IMR-90 (cell line): ENCODE data around the gene SH3TC1. TPM values are rescaled to one million over a fixed set of nuclear protein-coding genes. Genes with fewer than 3 reads are reported as not detected.

ENCODE experiments used
- ATAC-seq: fragments of 200-7000 bp; cut with Tn5 transposase; 2 replicates; pipeline ENCODE4 v1.9.1; 2020; ENCODE audit warnings: low read depth, mild to moderate bottlenecking, moderate library complexity
- BruUV-seq: library from RNA; stranded (reverse); fragments of 400-500 nt; replicated peaks from 2 replicates; lab custom pipeline; 2021; lab: Mats Ljungman, UMichigan
- CTCF ChIA-PET: fragments of 300-600 bp; formaldehyde crosslinking; extraction: SDS; loops from one replicate; lab custom pipeline; 2021; ENCODE audit warnings: antibody characterized with exemption; lab: Yijun Ruan, JAX
- POLR2A ChIA-PET: fragments of 300-600 bp; sonication (Branson Sonifier 250); formaldehyde crosslinking; loops from one replicate; lab custom pipeline; 2022; ENCODE audit warnings: antibody characterized with exemption; ENCODE audit not compliant: unreplicated experiment; lab: Charles Lee
- DNase-seq: peaks from one replicate; pipeline ENCODE4 v3.0.0; 2013
- H2AFZ ChIP-seq: replicated peaks from 2 replicates; pipeline ENCODE3; 2013; ENCODE audit warnings: low read length, mild to moderate bottlenecking; ENCODE audit not compliant: poor library complexity
- H2AK5ac ChIP-seq: 2 replicates; pipeline ENCODE4 v1.6.1; 2013; ENCODE audit warnings: low read depth, low read length, inconsistent platforms
- H2AK9ac ChIP-seq: replicated peaks from 2 replicates; pipeline ENCODE3; 2013; ENCODE audit warnings: mild to moderate bottlenecking, low read depth, low read length, moderate library complexity; ENCODE audit not compliant: poor library complexity
- H2BK120ac ChIP-seq: 2 replicates; pipeline ENCODE4 v1.6.1; 2013; ENCODE audit warnings: low read depth, low read length, inconsistent platforms
- H2BK15ac ChIP-seq: 3 replicates; pipeline ENCODE4 v1.6.1; 2013; ENCODE audit warnings: low read depth, low read length, inconsistent platforms
- H2BK20ac ChIP-seq: 2 replicates; pipeline ENCODE4 v1.6.1; 2013; ENCODE audit warnings: low read depth, mild to moderate bottlenecking, inconsistent platforms, low read length, moderate library complexity
- H2BK5ac ChIP-seq: 2 replicates; pipeline ENCODE4 v1.6.1; 2013; ENCODE audit warnings: mild to moderate bottlenecking, low read depth, low read length, inconsistent platforms; ENCODE audit not compliant: poor library complexity, severe bottlenecking
- H3K14ac ChIP-seq: replicated peaks from 2 replicates; pipeline ENCODE4 v1.6.1; 2013; ENCODE audit warnings: low read depth, low read length, inconsistent platforms
- H3K18ac ChIP-seq: 2 replicates; pipeline ENCODE4 v1.6.1; 2013; ENCODE audit warnings: low read depth, low read length, control low read depth
- H3K23ac ChIP-seq: 2 replicates; pipeline ENCODE4 v1.6.1; 2013; ENCODE audit warnings: low read depth, low read length, inconsistent platforms
- H3K27ac ChIP-seq: 2 replicates; pipeline ENCODE4 v1.5.1; 2013; ENCODE audit warnings: mild to moderate bottlenecking, control low read depth, low read length; ENCODE audit not compliant: insufficient read depth
- H3K27me3 ChIP-seq: 2 replicates; pipeline ENCODE4 v1.6.1; 2013; ENCODE audit warnings: low read length; ENCODE audit not compliant: control insufficient read depth, insufficient read depth
- H3K36me3 ChIP-seq: 2 replicates; pipeline ENCODE4 v1.6.1; 2013; ENCODE audit warnings: low read length, mixed read lengths; ENCODE audit not compliant: control insufficient read depth, insufficient read depth
- H3K4ac ChIP-seq: 2 replicates; pipeline ENCODE4 v1.6.1; 2013; ENCODE audit warnings: low read depth, low read length, inconsistent platforms
- H3K4me1 ChIP-seq: 2 replicates; pipeline ENCODE4 v1.6.1; 2013; ENCODE audit warnings: low read length, mixed read lengths; ENCODE audit not compliant: control insufficient read depth, insufficient read depth
- H3K4me2 ChIP-seq: 2 replicates; pipeline ENCODE4 v1.6.1; 2013; ENCODE audit warnings: low read depth, mild to moderate bottlenecking, control low read depth, low read length, moderate library complexity
- H3K4me3 ChIP-seq: 2 replicates; pipeline ENCODE4 v1.5.1; 2013; ENCODE audit warnings: low read depth, mild to moderate bottlenecking, control low read depth, low read length, moderate library complexity; ENCODE audit not compliant: insufficient read depth
- H3K56ac ChIP-seq: 2 replicates; pipeline ENCODE4 v1.6.1; 2013; ENCODE audit warnings: low read length, inconsistent platforms; ENCODE audit not compliant: insufficient read depth; ENCODE audit errors: extremely low read depth
- H3K79me1 ChIP-seq, 2 experiments: 2 replicates each; pipeline ENCODE4 v1.6.1; 2013; ENCODE audit warnings: low read length in 2 of 2, inconsistent platforms in 1 of 2, low read depth in 1 of 2
- H3K9ac ChIP-seq: 2 replicates; pipeline ENCODE4 v1.6.1; 2013; ENCODE audit warnings: low read depth, low read length, control low read depth
- H3K9me1 ChIP-seq: 2 replicates; pipeline ENCODE4 v1.6.1; 2013; ENCODE audit warnings: low read length, inconsistent platforms; ENCODE audit not compliant: insufficient read depth
- H3K9me3 ChIP-seq: 2 replicates; pipeline ENCODE4 v1.6.1; 2013; ENCODE audit warnings: low read length; ENCODE audit not compliant: control insufficient read depth, insufficient read depth
- H4K20me1 ChIP-seq: 2 replicates; pipeline ENCODE4 v1.6.1; 2013; ENCODE audit warnings: low read length, inconsistent platforms; ENCODE audit not compliant: insufficient read depth
- H4K5ac ChIP-seq: 2 replicates; pipeline ENCODE4 v1.6.1; 2013; ENCODE audit warnings: mild to moderate bottlenecking, low read depth, low read length, control low read depth
- H4K8ac ChIP-seq, 2 experiments: 2 replicates each; pipeline ENCODE4 v1.6.1; 2013; ENCODE audit warnings: low read depth in 2 of 2, low read length in 2 of 2, control low read depth in 1 of 2, inconsistent platforms in 1 of 2
- H4K91ac ChIP-seq: 2 replicates; pipeline ENCODE4 v1.6.1; 2013; ENCODE audit warnings: low read depth, low read length, inconsistent platforms; ENCODE audit not compliant: insufficient read depth
- WGBS, 2 experiments: methylation state at CpG; one replicate each; pipeline versions ENCODE4 v1.1.5 to v1.1.7; 2013; ENCODE audit warnings: missing lambda C conversion rate in 2 of 2; ENCODE audit not compliant: insufficient read length in 1 of 2; ENCODE audit errors: extremely low coverage in 2 of 2; 5-methylcytosine and 5-hydroxymethylcytosine counted together
- dilution Hi-C: fragments of 300-500 bp; cut with HindIII; formaldehyde crosslinking; loops from one replicate; pipeline ENCODE4 v1.14.3; 2018; ENCODE audit warnings: low sequenced_read_pairs; ENCODE audit not compliant: unreplicated experiment
- in situ Hi-C: fragments of 300-500 bp; cut with MboI; formaldehyde crosslinking; loops from 3 replicates; pipeline ENCODE4 v1.14.3; 2019; ENCODE audit warnings: low sequenced_read_pairs, inconsistent platforms, mixed read lengths
- intact Hi-C: fragments of 100-400 bp; cut with micrococcal nuclease; formaldehyde crosslinking; loops from 2 replicates; pipeline ENCODE4 v1.10.0; 2022
- polyA plus RNA-seq, 3 experiments: library from polyadenylated mRNA; depleted of rRNA; stranded (reverse); fragments of >200 nt; gene quantifications; 2 replicates each; pipeline ENCODE4 v1.2.3, GENCODE V29; 2012; ENCODE audit warnings: low replicate concordance in 1 of 3
- total RNA-seq: library from RNA; depleted of rRNA; stranded (reverse); fragments of >200 nt; gene quantifications from 2 replicates; pipeline ENCODE4 v1.2.3, GENCODE V29; 2012
- TF ChIP-seq, protein P1 (sequence below): fragments of 150-350 bp; IDR thresholded peaks from 2 replicates; pipeline ENCODE4 v1.6.1; 2016; ENCODE audit warnings: low read depth, mild to moderate bottlenecking, low read length, moderate library complexity, borderline replicate concordance

SH3TC1 gene
- total and polyA plus RNA-seq, 2 of the 4 experiments (the other 2 are of a cell fraction): 1.6 to 2.2 TPM

DNA sequence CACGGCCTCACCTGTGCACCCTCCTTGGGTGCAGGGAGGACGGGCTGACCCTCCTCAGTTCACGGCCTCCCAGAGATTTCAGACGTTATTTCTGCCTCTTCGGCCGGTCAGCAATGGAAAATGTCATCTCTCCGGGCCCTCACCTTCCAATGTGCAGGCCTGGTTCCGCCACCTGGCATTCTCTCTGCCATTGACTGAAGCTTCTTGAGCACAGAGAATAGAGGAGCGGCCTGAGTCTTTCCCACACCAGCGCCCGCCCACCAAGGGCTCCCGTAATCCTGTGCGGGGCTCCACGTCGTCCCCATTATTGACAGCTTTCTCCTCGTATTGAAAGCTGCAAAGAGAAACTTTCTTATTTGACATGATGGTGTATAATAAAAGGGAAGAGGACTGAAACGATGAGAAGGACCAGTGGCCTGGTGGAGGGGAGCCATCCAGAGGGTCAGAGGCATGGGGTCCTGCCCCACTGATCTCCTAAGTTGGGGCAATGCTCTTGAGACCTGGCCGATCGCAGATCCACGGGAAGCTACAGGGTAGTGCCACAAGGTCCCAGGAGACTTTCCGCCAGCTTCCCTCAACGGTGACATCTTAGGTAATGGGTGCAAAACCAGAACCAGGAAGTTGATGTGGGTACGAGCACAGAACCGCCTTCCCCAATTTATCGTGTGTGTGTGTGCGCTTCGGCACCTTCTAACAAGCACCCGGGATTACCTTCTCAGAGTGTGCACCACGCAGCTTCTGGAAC, 91.0 kb downstream of the SH3TC1 start:
- no peak overlapping the region for H2AK9ac ChIP-seq
- no peaks in the 10 kb centered on the region for H3K9me1 ChIP-seq
- no peaks in the 10 kb centered on the region; the same call in 1 of the 2 replicates for H3K27me3 ChIP-seq
- TF ChIP-seq, protein P1, sequence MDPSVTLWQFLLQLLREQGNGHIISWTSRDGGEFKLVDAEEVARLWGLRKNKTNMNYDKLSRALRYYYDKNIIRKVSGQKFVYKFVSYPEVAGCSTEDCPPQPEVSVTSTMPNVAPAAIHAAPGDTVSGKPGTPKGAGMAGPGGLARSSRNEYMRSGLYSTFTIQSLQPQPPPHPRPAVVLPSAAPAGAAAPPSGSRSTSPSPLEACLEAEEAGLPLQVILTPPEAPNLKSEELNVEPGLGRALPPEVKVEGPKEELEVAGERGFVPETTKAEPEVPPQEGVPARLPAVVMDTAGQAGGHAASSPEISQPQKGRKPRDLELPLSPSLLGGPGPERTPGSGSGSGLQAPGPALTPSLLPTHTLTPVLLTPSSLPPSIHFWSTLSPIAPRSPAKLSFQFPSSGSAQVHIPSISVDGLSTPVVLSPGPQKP: no peak
- no peak overlapping the region for H3K9ac ChIP-seq
- no peak overlapping the region for H4K8ac ChIP-seq
- no peak overlapping the region for H4K5ac ChIP-seq
- no peak overlapping the region for H2BK20ac ChIP-seq
- no TSS peak for BruUV-seq
- no peak overlapping the region for H2AK5ac ChIP-seq
- no peak overlapping the region for H3K23ac ChIP-seq
- no peak overlapping the region for H2BK5ac ChIP-seq
- H3K4me2 ChIP-seq: no peak overlapping the region
- H2AFZ ChIP-seq: no peak overlapping the region
- WGBS, 2 experiments: 90% methylated on average over 19 of the region's 29 CpGs; no CpG with 5 or more reads in 1 of the 2 experiments
- no peak overlapping the region for H3K14ac ChIP-seq
- no peaks in the 10 kb centered on the region for H3K79me1 ChIP-seq
- no peak overlapping the region for H3K4ac ChIP-seq
- no peak overlapping the region for H2BK120ac ChIP-seq
- no peaks in the 10 kb centered on the region for H3K36me3 ChIP-seq
- H3K18ac ChIP-seq: no peak overlapping the region
- H2BK15ac ChIP-seq: no peak overlapping the region
- dilution Hi-C loops: no loop called here
- ChIA-PET POLR2A (no interaction called here), CTCF (interaction anchor here (1.2 kb wide), 1 partner anchor 23 kb away, joined by 3 read pairs; no protein-coding TSS in a partner anchor)
- no peak for DNase-seq
- H3K4me1 ChIP-seq: no peaks in the 10 kb centered on the region
- H3K56ac ChIP-seq: no peak overlapping the region
- H3K9me3 ChIP-seq: no peaks in the 10 kb centered on the region
- no peak for ATAC-seq
- H4K20me1 ChIP-seq: no peaks in the 10 kb centered on the region
- H3K27ac ChIP-seq: no peak overlapping the region
- intact Hi-C loops: no loop called here
- H3K4me3 ChIP-seq: no peak overlapping the region
- in situ Hi-C loops: no loop called here
- H4K91ac ChIP-seq: no peak overlapping the region
